Lower lobe of right lung (tissue), 2 donors: ENCODE results near the gene TANC1. TPM values are rescaled to one million over a fixed set of nuclear protein-coding genes. Genes with fewer than 3 reads are reported as not detected.

Experiments
- ATAC-seq, 2 donors: fragments of 200-7000 bp; cut with Tn5 transposase; one replicate each; pipeline ENCODE4 v1.9.1; 2020 to 2022; ENCODE audit warnings: mild to moderate bottlenecking in 2 of 2, moderate library complexity in 2 of 2
- DNase-seq: peaks from one replicate; pipeline ENCODE4 v3.0.0-alpha.2; 2020
- H3K27ac ChIP-seq: fragments of 200-600 bp; one replicate; pipeline ENCODE4 v1.8.0; 2022
- H3K27me3 ChIP-seq: fragments of 200-600 bp; one replicate; pipeline ENCODE4 v1.8.0; 2022; ENCODE audit warnings: low read depth
- H3K36me3 ChIP-seq: fragments of 200-600 bp; one replicate; pipeline ENCODE4 v1.8.0; 2022; ENCODE audit warnings: mild to moderate bottlenecking
- H3K4me1 ChIP-seq: fragments of 200-600 bp; one replicate; pipeline ENCODE4 v1.8.0; 2022
- H3K4me3 ChIP-seq: fragments of 200-600 bp; one replicate; pipeline ENCODE4 v1.8.0; 2022; ENCODE audit warnings: mild to moderate bottlenecking
- H3K9me3 ChIP-seq: fragments of 200-600 bp; one replicate; pipeline ENCODE4 v1.8.0; 2022
- CTCF ChIP-seq: fragments of 200-600 bp; IDR thresholded peaks from one replicate; pipeline ENCODE4 v1.8.0; 2022; ENCODE audit warnings: antibody characterized with exemption, mild to moderate bottlenecking
- intact Hi-C: fragments of 100-400 bp; cut with DNase I; formaldehyde crosslinking; loops from one replicate; pipeline ENCODE4 v1.11.0; 2022
- total RNA-seq: library from RNA; stranded (reverse); fragmentation: NEBNext Ultra II Directional; extraction: Animal tissue kit (Norgen Biotek cat#: 25700); gene quantifications from one replicate; pipeline ENCODE4 v1.2.1, GENCODE V29; 2021
- donor health status: DM: no; HTN: yes; CAD: no; lungs with severe emphysema.

Gene TANC1
- total RNA-seq, 1 donor from 2014 or later = 39.5 TPM

- Histone ChIP-seq H3K9me3 (no peaks in the 10 kb centered on the region), H3K4me1 (peaks cover 58% of the 10 kb centered on the region), H3K4me3 (no peak overlapping the region), H3K36me3 (no peaks in the 10 kb centered on the region), H3K27me3 (no peaks in the 10 kb centered on the region), H3K27ac (no peak overlapping the region)
- DNase-seq = peak; percentile 55
- no peak for TF ChIP-seq CTCF
- intact Hi-C loops = no loop called here
- peak; percentile 50 to 60 for ATAC-seq
Measured at GRCh38 chr2:159042115-159042850, 73.8 kb downstream of the TANC1 start.

- DNase-seq = no peak
- no peaks in the 10 kb centered on the region for H3K9me3 ChIP-seq
- peak overlapping the region; percentile 25 for H3K27ac ChIP-seq
- H3K27me3 ChIP-seq = no peaks in the 10 kb centered on the region
- peaks cover 66% of the 10 kb centered on the region for H3K4me1 ChIP-seq
- H3K4me3 ChIP-seq = no peak overlapping the region
- H3K36me3 ChIP-seq = no peaks in the 10 kb centered on the region
- intact Hi-C loops = no loop called here
- ATAC-seq = peak in 1 of 2 donors; percentile 7
- TF ChIP-seq CTCF = no peak
Measured at GRCh38 chr2:159043710-159044109, 75.3 kb downstream of the TANC1 start.

- H3K27me3 ChIP-seq = no peaks in the 10 kb centered on the region
- peak; percentile 53 for DNase-seq
- intact Hi-C loops = no loop called here
- peaks cover 66% of the 10 kb centered on the region for H3K4me1 ChIP-seq
- H3K27ac ChIP-seq = peak overlapping the region; percentile 25
- peak; percentile 66 to 85 for ATAC-seq
- no peak for TF ChIP-seq CTCF
- H3K4me3 ChIP-seq = no peak overlapping the region
- H3K36me3 ChIP-seq = no peaks in the 10 kb centered on the region
- no peaks in the 10 kb centered on the region for H3K9me3 ChIP-seq
Measured at GRCh38 chr2:159044804-159045286, 76.4 kb downstream of the TANC1 start.

- peaks cover 66% of the 10 kb centered on the region for H3K4me1 ChIP-seq
- TF ChIP-seq CTCF = no peak
- DNase-seq = no peak
- H3K27ac ChIP-seq = peak overlapping the region; percentile 25
- no peak overlapping the region for H3K4me3 ChIP-seq
- no peak for ATAC-seq
- no peaks in the 10 kb centered on the region for H3K36me3 ChIP-seq
- intact Hi-C loops = no loop called here
- no peaks in the 10 kb centered on the region for H3K27me3 ChIP-seq
- H3K9me3 ChIP-seq = no peaks in the 10 kb centered on the region
Measured at GRCh38 chr2:159045545-159046454, 77.4 kb downstream of the TANC1 start.

GRCh38 chr2:159046966-159047365, 78.5 kb downstream of the TANC1 start:
- intact Hi-C loops = no loop called here
- H3K27ac ChIP-seq = peak overlapping the region; percentile 18
- H3K36me3 ChIP-seq = no peaks in the 10 kb centered on the region
- H3K4me1 ChIP-seq = peaks cover 61% of the 10 kb centered on the region
- no peak for DNase-seq
- no peaks in the 10 kb centered on the region for H3K9me3 ChIP-seq
- TF ChIP-seq CTCF = no peak
- no peak overlapping the region for H3K4me3 ChIP-seq
- peak in 1 of 2 donors; percentile 36 for ATAC-seq
- H3K27me3 ChIP-seq = no peaks in the 10 kb centered on the region
